Measurements from ENCODE around the gene COQ10A. TPM values are rescaled to one million over a fixed set of nuclear protein-coding genes. Genes with fewer than 3 reads are reported as not detected.
"Not testable (repeated sequence)": the region's sequence is repeated elsewhere in the genome, so short reads cannot be mapped to it uniquely, and the experiment has no call there.

Gene COQ10A
- total and polyA plus RNA-seq, 2 donors (not counting 1 experiment from before 2014, with no cell fraction given): 9.1 to 14.2 TPM

- H3K4me3 ChIP-seq (replicated peaks in 1 of 4; ENCODE audit: control extremely low read depth in 1 of 4, insufficient read depth in 1 of 4, low read depth in 3 of 4, low read length in 4 of 4): no peak overlapping the region
- H3K4me1 ChIP-seq (ENCODE audit: control insufficient read depth, extremely low read depth, insufficient read depth, low read length): peaks cover 11% of the 10 kb centered on the region
- no peaks in the 10 kb centered on the region for H4K20me1 ChIP-seq (ENCODE audit: control insufficient read depth, extremely low read depth, insufficient read depth, low read length)
- no peak overlapping the region for H2AFZ ChIP-seq (ENCODE audit: low read length)
- no peak for TF ChIP-seq CTCF (conservative IDR thresholded peaks at IDR 0.05 in 1 of 2, IDR thresholded peaks at IDR 0.05 in 1 of 2; ENCODE audit: low read depth in 1 of 2, low read length in 2 of 2)
- no peak for TF ChIP-seq EZH2 (IDR thresholded peaks at IDR 0.05; ENCODE audit: low read length, missing control alignments)
- no peaks in the 10 kb centered on the region for H3K36me3 ChIP-seq (ENCODE audit: control insufficient read depth, insufficient read depth, low read length)
- peak overlapping the region; percentile 60 for H3K27ac ChIP-seq (ENCODE audit: insufficient read depth, low read length)
- no peak overlapping the region for H3K4me2 ChIP-seq (ENCODE audit: extremely low read depth, insufficient read depth, low read length)
- peaks cover 14% of the 10 kb centered on the region for H3K79me2 ChIP-seq (ENCODE audit: control insufficient read depth, insufficient read depth, low read length)
- DNase-seq (ENCODE audit: low read depth in 2 of 2): peak; percentile 53 to 80
- no peaks in the 10 kb centered on the region for H3K9me3 ChIP-seq (ENCODE audit: control insufficient read depth, insufficient read depth, low read depth, low read length)
- no peak overlapping the region for H3K9ac ChIP-seq (ENCODE audit: insufficient read depth, low read length)
- H3K27me3 ChIP-seq (ENCODE audit: control insufficient read depth, insufficient read depth, low read length): no peaks in the 10 kb centered on the region
Measured at GRCh38 chr12:56261503-56262232, 5.1 kb upstream of the COQ10A start.

- H3K9ac ChIP-seq (ENCODE audit: insufficient read depth, low read length); H4K20me1 ChIP-seq (ENCODE audit: control insufficient read depth, extremely low read depth, insufficient read depth, low read length); H2AFZ ChIP-seq (ENCODE audit: low read length); H3K4me1 ChIP-seq (ENCODE audit: control insufficient read depth, extremely low read depth, insufficient read depth, low read length); H3K27me3 ChIP-seq (ENCODE audit: control insufficient read depth, insufficient read depth, low read length); H3K4me2 ChIP-seq (ENCODE audit: extremely low read depth, insufficient read depth, low read length); H3K79me2 ChIP-seq (ENCODE audit: control insufficient read depth, insufficient read depth, low read length); H3K36me3 ChIP-seq (ENCODE audit: control insufficient read depth, insufficient read depth, low read length); H3K27ac ChIP-seq (ENCODE audit: insufficient read depth, low read length); H3K4me3 ChIP-seq (replicated peaks in 1 of 4; ENCODE audit: control extremely low read depth in 1 of 4, insufficient read depth in 1 of 4, low read depth in 3 of 4, low read length in 4 of 4); H3K9me3 ChIP-seq (ENCODE audit: control insufficient read depth, insufficient read depth, low read depth, low read length); DNase-seq (ENCODE audit: low read depth in 2 of 2): not testable (repeated sequence)
Measured at GRCh38 chr12:56262955-56263354, 3.8 kb upstream of the COQ10A start.

- Histone ChIP-seq H3K4me2 (ENCODE audit: extremely low read depth, insufficient read depth, low read length) (peak overlapping the region; percentile 93), H2AFZ (ENCODE audit: low read length) (peak overlapping the region; percentile 89), H3K27ac (ENCODE audit: insufficient read depth, low read length) (peak overlapping the region; percentile 92), H3K4me3 (replicated peaks in 1 of 4; ENCODE audit: control extremely low read depth in 1 of 4, insufficient read depth in 1 of 4, low read depth in 3 of 4, low read length in 4 of 4) (peak overlapping the region; percentile 68 to 82 (median 74)), H3K9ac (ENCODE audit: insufficient read depth, low read length) (peak overlapping the region; percentile 81)
- H3K36me3 ChIP-seq (ENCODE audit: control insufficient read depth, insufficient read depth, low read length); H3K79me2 ChIP-seq (ENCODE audit: control insufficient read depth, insufficient read depth, low read length); H3K27me3 ChIP-seq (ENCODE audit: control insufficient read depth, insufficient read depth, low read length); DNase-seq (ENCODE audit: low read depth in 2 of 2); H4K20me1 ChIP-seq (ENCODE audit: control insufficient read depth, extremely low read depth, insufficient read depth, low read length); H3K4me1 ChIP-seq (ENCODE audit: control insufficient read depth, extremely low read depth, insufficient read depth, low read length); H3K9me3 ChIP-seq (ENCODE audit: control insufficient read depth, insufficient read depth, low read depth, low read length): not testable (repeated sequence)
Measured at GRCh38 chr12:56266068-56266692, 562 bp upstream of the COQ10A start.
